ENCODE results near the gene PANX1.
"Not testable (repeated sequence)": the region's sequence is repeated elsewhere in the genome, so short reads cannot be mapped to it uniquely, and the experiment has no call there.

Gene PANX1

GRCh38 chr11:94152678-94153065, 24.0 kb downstream of the PANX1 start:
- DNase-seq (ENCODE audit: low read depth), result no peak
- no peak overlapping the region for H3K4me3 ChIP-seq (ENCODE audit: control insufficient read depth, low read depth, low read length)
- no peak for TF ChIP-seq CTCF (conservative IDR thresholded peaks at IDR 0.05; ENCODE audit: control insufficient read depth, insufficient read depth, low read depth, low read length)

- no peak overlapping the region for H3K4me3 ChIP-seq (ENCODE audit: control insufficient read depth, low read depth, low read length)
- no peak for TF ChIP-seq CTCF (conservative IDR thresholded peaks at IDR 0.05; ENCODE audit: control insufficient read depth, insufficient read depth, low read depth, low read length)
- no peak for DNase-seq (ENCODE audit: low read depth)
These were observed 24.7 kb downstream of the PANX1 start for GRCh38 chr11:94153320-94153719.

- peak; percentile 31 for DNase-seq (ENCODE audit: low read depth)
- TF ChIP-seq CTCF (conservative IDR thresholded peaks at IDR 0.05; ENCODE audit: control insufficient read depth, insufficient read depth, low read depth, low read length), result no peak
- no peak overlapping the region for H3K4me3 ChIP-seq (ENCODE audit: control insufficient read depth, low read depth, low read length)
These were observed 25.6 kb downstream of the PANX1 start for GRCh38 chr11:94154095-94154856.

- DNase-seq (ENCODE audit: low read depth); H3K4me3 ChIP-seq (ENCODE audit: control insufficient read depth, low read depth, low read length): not testable (repeated sequence)
These were observed 28.7 kb downstream of the PANX1 start for GRCh38 chr11:94157339-94157738.

GRCh38 chr11:94168882-94169281, 40.2 kb downstream of the PANX1 start:
- TF ChIP-seq CTCF (conservative IDR thresholded peaks at IDR 0.05; ENCODE audit: control insufficient read depth, insufficient read depth, low read depth, low read length), result no peak
- DNase-seq (ENCODE audit: low read depth), result no peak
- H3K4me3 ChIP-seq (ENCODE audit: control insufficient read depth, low read depth, low read length), result no peak overlapping the region

- DNase-seq (ENCODE audit: low read depth), result no peak
- no peak overlapping the region for H3K4me3 ChIP-seq (ENCODE audit: control insufficient read depth, low read depth, low read length)
- no peak for TF ChIP-seq CTCF (conservative IDR thresholded peaks at IDR 0.05; ENCODE audit: control insufficient read depth, insufficient read depth, low read depth, low read length)
These were observed 40.9 kb downstream of the PANX1 start for GRCh38 chr11:94169516-94169915.

- DNase-seq (ENCODE audit: low read depth), result no peak
- no peak overlapping the region for H3K4me3 ChIP-seq (ENCODE audit: control insufficient read depth, low read depth, low read length)
- no peak for TF ChIP-seq CTCF (conservative IDR thresholded peaks at IDR 0.05; ENCODE audit: control insufficient read depth, insufficient read depth, low read depth, low read length)
These were observed 41.4 kb downstream of the PANX1 start for GRCh38 chr11:94169930-94170545.

Data from fibroblast of mammary gland (primary cell).